Measurements from ENCODE around the gene ASF1B. TPM values are rescaled to one million over a fixed set of nuclear protein-coding genes. Genes with fewer than 3 reads are reported as not detected.

The ASF1B gene
- total RNA-seq, 1 experiment from 2014 or later = 78.1 TPM

DNA sequence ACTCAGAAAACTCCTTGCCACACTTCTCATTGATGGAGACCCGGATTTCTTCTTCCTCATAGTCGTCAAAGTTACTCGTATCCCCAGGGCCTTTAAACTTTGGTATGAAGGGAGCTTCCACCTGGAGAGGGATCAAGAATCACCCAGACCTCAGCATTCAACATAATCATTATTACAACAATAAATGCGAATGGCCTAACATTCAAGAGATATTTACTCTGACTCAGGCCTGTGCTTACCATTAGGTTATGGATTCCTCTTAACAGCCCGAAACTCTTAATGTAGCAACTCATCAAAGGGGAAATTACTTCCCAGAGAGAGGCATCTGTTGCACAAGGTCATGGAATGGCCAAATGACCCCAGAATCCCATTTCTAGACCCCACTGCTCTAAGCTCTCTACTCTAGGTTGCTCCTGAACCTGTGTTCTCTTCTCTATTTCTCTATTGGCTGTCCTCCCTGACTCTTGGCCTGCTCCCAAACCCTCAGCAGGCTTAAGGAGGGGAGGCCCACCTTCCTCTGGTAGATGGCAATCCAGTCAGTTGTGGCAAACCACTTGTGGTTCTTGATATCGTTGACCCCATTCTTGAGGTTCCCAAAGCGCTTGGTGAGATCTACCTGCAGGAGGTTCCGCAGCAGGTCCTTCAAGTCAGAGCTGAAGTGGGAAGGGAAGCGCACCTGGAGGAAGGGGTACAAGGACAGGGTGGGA is 43.1 kb downstream of the ASF1B start:
- ATAC-seq (no peak), DNase-seq (ENCODE audit: low read depth, low spot score) (no peak)
- Histone ChIP-seq H3K36me3 (ENCODE audit: control insufficient read depth in 1 of 2, insufficient read depth in 2 of 2, low read length in 2 of 2) (peaks cover 0 to 6% of the 10 kb centered on the region in 2 experiments; a peak in 1 of 4 replicates), H3K9me3 (ENCODE audit: control insufficient read depth in 1 of 2, insufficient read depth in 1 of 2, low read depth in 1 of 2, low read length in 2 of 2) (peaks cover 3 to 7% of the 10 kb centered on the region in 2 experiments; a peak in 1 of 4 replicates), H4K20me1 (ENCODE audit: insufficient read depth) (no peaks in the 10 kb centered on the region), H2AFZ (ENCODE audit: low read depth, low read length, poor library complexity, severe bottlenecking) (no peak overlapping the region), H3K27me3 (ENCODE audit: insufficient read depth, low read length) (no peaks in the 10 kb centered on the region), H3K4me1 (ENCODE audit: control insufficient read depth in 1 of 2, insufficient read depth in 2 of 2, low read length in 2 of 2) (peaks cover 12 to 19% of the 10 kb centered on the region in 2 experiments), H3K9me2 (ENCODE audit: insufficient read depth) (no peaks in the 10 kb centered on the region), H3K9ac (ENCODE audit: low read length) (no peak overlapping the region), H3K27ac (ENCODE audit: low read depth, low read length) (no peak overlapping the region), H3K79me2 (ENCODE audit: insufficient read depth, low read length) (no peaks in the 10 kb centered on the region), H3K4me3 (replicated peaks in 1 of 2; ENCODE audit: low read depth in 1 of 2, low read length in 2 of 2) (no peak overlapping the region), H3K4me2 (ENCODE audit: low read length) (no peak overlapping the region)
- ChIA-PET CTCF (interaction anchor here (0.6 kb wide), 1 partner anchor 22 kb away, joined by 3 read pairs; no protein-coding TSS in a partner anchor), RAD21 (ENCODE audit: low non-redundant PET in 1 of 2, low total read pairs in 2 of 2, uncharacterized antibody in 2 of 2, unreplicated experiment in 2 of 2) (no interaction called here), POLR2A (no interaction called here)
- BruUV-seq (replicated peaks) = no TSS peak
- peak; percentile 52; the same call in 1 of the 2 replicates for TF ChIP-seq CBX3 (IDR thresholded peaks at IDR 0.05; ENCODE audit: low read depth)
- no peak for TF ChIP-seq FOSL1 (IDR thresholded peaks at IDR 0.05; ENCODE audit: low read depth)
- intact Hi-C loops (cut with micrococcal nuclease) = no loop called here

DNA sequence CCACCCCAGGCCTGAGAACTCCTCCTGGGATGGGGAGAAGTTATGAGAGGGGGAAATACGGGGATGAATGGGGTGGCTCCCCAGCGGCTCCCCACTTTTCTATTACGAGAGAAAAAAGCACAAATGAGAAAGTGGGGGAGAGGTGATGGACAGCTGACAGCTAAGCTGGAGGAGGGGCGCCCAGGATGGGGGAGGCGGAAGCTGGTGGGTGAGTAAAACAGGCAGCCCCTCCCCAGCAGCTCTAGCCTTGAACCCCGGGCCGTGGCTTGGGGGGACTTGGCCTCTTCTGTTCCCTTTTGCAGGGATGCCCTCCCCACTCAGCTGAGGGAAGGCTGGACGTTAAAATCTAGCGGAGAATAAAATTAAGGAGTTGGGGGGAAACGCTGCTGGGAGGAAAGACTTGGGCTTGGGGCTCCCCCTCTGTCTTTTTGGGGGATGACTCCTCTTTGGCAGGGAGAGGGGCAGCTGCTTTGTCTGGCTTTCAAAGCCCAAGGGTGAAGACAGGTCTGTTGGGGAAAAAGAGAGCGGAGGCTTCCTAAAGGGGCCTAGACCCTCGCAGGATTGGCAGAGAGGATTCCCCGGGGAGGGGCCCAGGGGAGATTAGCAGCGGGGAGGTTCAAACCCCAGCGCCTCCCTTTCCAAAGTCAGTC is 44.5 kb downstream of the ASF1B start:
- POLR2A ChIA-PET = no interaction called here
- peak overlapping the region; percentile 91 for H3K4me2 ChIP-seq (ENCODE audit: low read length)
- DNase-seq (ENCODE audit: low read depth, low spot score) (no peak), ATAC-seq (no peak)
- BruUV-seq (replicated peaks) = TSS peak; percentile 79
- H3K9ac ChIP-seq (ENCODE audit: low read length) = peak overlapping the region; percentile 73
- peaks cover 0 to 9% of the 10 kb centered on the region in 2 experiments; a peak in 1 of 4 replicates for H3K36me3 ChIP-seq (ENCODE audit: control insufficient read depth in 1 of 2, insufficient read depth in 2 of 2, low read length in 2 of 2)
- intact Hi-C loops (cut with micrococcal nuclease) = no loop called here
- H3K79me2 ChIP-seq (ENCODE audit: insufficient read depth, low read length) = no peaks in the 10 kb centered on the region
- H3K9me2 ChIP-seq (ENCODE audit: insufficient read depth) = no peaks in the 10 kb centered on the region
- peaks cover 3 to 7% of the 10 kb centered on the region in 2 experiments; a peak in 1 of 4 replicates for H3K9me3 ChIP-seq (ENCODE audit: control insufficient read depth in 1 of 2, insufficient read depth in 1 of 2, low read depth in 1 of 2, low read length in 2 of 2)
- H3K27ac ChIP-seq (ENCODE audit: low read depth, low read length) = peak overlapping the region; percentile 83
- peak overlapping the region; percentile 41 to 66 for H3K4me3 ChIP-seq (replicated peaks in 1 of 2; ENCODE audit: low read depth in 1 of 2, low read length in 2 of 2)
- no peaks in the 10 kb centered on the region for H3K27me3 ChIP-seq (ENCODE audit: insufficient read depth, low read length)
- H3K4me1 ChIP-seq (ENCODE audit: control insufficient read depth in 1 of 2, insufficient read depth in 2 of 2, low read length in 2 of 2) = peaks cover 12 to 19% of the 10 kb centered on the region in 2 experiments
- H4K20me1 ChIP-seq (ENCODE audit: insufficient read depth) = no peaks in the 10 kb centered on the region
- RAD21 ChIA-PET (ENCODE audit: low non-redundant PET in 1 of 2, low total read pairs in 2 of 2, uncharacterized antibody in 2 of 2, unreplicated experiment in 2 of 2) = no interaction called here
- no peak overlapping the region for H2AFZ ChIP-seq (ENCODE audit: low read depth, low read length, poor library complexity, severe bottlenecking)
- CTCF ChIA-PET = no interaction called here
- TF ChIP-seq EZH2phosphoT487 (IDR thresholded peaks at IDR 0.05; ENCODE audit: borderline replicate concordance) = no peak
- TF ChIP-seq, protein P1, sequence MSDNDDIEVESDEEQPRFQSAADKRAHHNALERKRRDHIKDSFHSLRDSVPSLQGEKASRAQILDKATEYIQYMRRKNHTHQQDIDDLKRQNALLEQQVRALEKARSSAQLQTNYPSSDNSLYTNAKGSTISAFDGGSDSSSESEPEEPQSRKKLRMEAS (IDR thresholded peaks at IDR 0.05) = no peak
- TF ChIP-seq JUND (IDR thresholded peaks at IDR 0.05) = no peak
- TF ChIP-seq ZNF274 (IDR thresholded peaks at IDR 0.05; ENCODE audit: low read depth, low read length) = no peak
- TF ChIP-seq ELF1 (IDR thresholded peaks at IDR 0.05; ENCODE audit: borderline replicate concordance, low read depth) = no peak
- TF ChIP-seq TCF7L2 (IDR thresholded peaks at IDR 0.05; ENCODE audit: borderline replicate concordance, extremely low read depth, insufficient read depth, insufficient read length) = no peak
- TF ChIP-seq EGR1 (IDR thresholded peaks at IDR 0.05; ENCODE audit: low read depth) = no peak
- no peak for TF ChIP-seq EZH2 (IDR thresholded peaks at IDR 0.05)
- no peak for TF ChIP-seq ZFX (IDR thresholded peaks at IDR 0.05)
- TF ChIP-seq SRF (IDR thresholded peaks at IDR 0.05; ENCODE audit: low read depth) = no peak
- TF ChIP-seq, protein P2, sequence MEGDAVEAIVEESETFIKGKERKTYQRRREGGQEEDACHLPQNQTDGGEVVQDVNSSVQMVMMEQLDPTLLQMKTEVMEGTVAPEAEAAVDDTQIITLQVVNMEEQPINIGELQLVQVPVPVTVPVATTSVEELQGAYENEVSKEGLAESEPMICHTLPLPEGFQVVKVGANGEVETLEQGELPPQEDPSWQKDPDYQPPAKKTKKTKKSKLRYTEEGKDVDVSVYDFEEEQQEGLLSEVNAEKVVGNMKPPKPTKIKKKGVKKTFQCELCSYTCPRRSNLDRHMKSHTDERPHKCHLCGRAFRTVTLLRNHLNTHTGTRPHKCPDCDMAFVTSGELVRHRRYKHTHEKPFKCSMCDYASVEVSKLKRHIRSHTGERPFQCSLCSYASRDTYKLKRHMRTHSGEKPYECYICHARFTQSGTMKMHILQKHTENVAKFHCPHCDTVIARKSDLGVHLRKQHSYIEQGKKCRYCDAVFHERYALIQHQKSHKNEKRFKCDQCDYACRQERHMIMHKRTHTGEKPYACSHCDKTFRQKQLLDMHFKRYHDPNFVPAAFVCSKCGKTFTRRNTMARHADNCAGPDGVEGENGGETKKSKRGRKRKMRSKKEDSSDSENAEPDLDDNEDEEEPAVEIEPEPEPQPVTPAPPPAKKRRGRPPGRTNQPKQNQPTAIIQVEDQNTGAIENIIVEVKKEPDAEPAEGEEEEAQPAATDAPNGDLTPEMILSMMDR (IDR thresholded peaks at IDR 0.05 in 2 of 3, conservative IDR thresholded peaks at IDR 0.05 in 1 of 3; ENCODE audit: borderline replicate concordance in 1 of 3, insufficient read depth in 1 of 3, low read depth in 2 of 3, low read length in 2 of 3) = no peak
- TF ChIP-seq CBX3 (IDR thresholded peaks at IDR 0.05; ENCODE audit: low read depth) = no peak
- TF ChIP-seq, protein P3, sequence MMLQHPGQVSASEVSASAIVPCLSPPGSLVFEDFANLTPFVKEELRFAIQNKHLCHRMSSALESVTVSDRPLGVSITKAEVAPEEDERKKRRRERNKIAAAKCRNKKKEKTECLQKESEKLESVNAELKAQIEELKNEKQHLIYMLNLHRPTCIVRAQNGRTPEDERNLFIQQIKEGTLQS (IDR thresholded peaks at IDR 0.05) = no peak
- no peak for TF ChIP-seq SP1 (IDR thresholded peaks at IDR 0.05; ENCODE audit: low read depth)
- no peak for TF ChIP-seq YY1 (IDR thresholded peaks at IDR 0.05; ENCODE audit: extremely low read depth, insufficient replicate concordance, low read depth, low read length)

Data from HCT116 (cell line).